Uterus (tissue), 2 donors: ENCODE measurements around the gene TTC19.

Experiments used
- POLR2A ChIP-seq, 2 donors: fragments of 450-650 bp; IDR thresholded peaks; one replicate each; pipeline ENCODE4 v1.6.1; 2016; ENCODE audit warnings: antibody characterized with exemption in 2 of 2, mild to moderate bottlenecking in 1 of 2, moderate library complexity in 1 of 2
- TF ChIP-seq, protein P1 (sequence below), 4 experiments: fragments of 200-600 bp in 2 of 4; fragments of 450-650 bp in 2 of 4; sonication (generic) in 2 of 4; IDR thresholded peaks; one replicate each; pipeline ENCODE4 v1.5.1; 2016 to 2019; ENCODE audit warnings: antibody characterized with exemption in 4 of 4, mild to moderate bottlenecking in 2 of 4, moderate library complexity in 1 of 4

DNA sequence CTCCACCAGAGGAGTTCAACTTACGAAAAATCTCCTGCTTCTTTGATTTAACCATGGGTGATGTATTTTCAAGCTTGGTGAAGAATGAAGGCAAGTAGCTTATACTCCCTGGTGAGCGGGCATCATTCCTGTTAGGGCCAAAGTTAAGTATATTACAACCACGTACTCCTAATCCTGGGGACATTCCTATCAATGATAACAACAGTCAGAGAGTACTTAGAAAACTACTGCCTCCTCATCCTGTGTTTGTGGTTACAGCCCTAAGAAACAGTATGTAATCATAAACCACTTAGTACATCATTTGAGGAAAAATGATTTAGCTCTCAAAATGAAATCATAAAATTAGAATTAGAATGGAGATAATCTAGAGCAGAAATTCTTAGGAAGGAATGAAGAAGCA is 47.3 kb downstream of the TTC19 start:
- TF ChIP-seq, protein P1, sequence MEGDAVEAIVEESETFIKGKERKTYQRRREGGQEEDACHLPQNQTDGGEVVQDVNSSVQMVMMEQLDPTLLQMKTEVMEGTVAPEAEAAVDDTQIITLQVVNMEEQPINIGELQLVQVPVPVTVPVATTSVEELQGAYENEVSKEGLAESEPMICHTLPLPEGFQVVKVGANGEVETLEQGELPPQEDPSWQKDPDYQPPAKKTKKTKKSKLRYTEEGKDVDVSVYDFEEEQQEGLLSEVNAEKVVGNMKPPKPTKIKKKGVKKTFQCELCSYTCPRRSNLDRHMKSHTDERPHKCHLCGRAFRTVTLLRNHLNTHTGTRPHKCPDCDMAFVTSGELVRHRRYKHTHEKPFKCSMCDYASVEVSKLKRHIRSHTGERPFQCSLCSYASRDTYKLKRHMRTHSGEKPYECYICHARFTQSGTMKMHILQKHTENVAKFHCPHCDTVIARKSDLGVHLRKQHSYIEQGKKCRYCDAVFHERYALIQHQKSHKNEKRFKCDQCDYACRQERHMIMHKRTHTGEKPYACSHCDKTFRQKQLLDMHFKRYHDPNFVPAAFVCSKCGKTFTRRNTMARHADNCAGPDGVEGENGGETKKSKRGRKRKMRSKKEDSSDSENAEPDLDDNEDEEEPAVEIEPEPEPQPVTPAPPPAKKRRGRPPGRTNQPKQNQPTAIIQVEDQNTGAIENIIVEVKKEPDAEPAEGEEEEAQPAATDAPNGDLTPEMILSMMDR (IDR thresholded peaks at IDR 0.05) = no peak
- no peak for TF ChIP-seq POLR2A (IDR thresholded peaks at IDR 0.05)
